IPS-11a (cell line): ENCODE results near the gene ZNF611.
"Not testable (repeated sequence)": the region's sequence is repeated elsewhere in the genome, so short reads cannot be mapped to it uniquely, and the experiment has no call there.

Experiments used
- H3K4me3 ChIP-seq: one replicate; pipeline ENCODE4 v1.5.1; 2013; ENCODE audit warnings: low read depth, low read length, control low read depth

Gene ZNF611

DNA sequence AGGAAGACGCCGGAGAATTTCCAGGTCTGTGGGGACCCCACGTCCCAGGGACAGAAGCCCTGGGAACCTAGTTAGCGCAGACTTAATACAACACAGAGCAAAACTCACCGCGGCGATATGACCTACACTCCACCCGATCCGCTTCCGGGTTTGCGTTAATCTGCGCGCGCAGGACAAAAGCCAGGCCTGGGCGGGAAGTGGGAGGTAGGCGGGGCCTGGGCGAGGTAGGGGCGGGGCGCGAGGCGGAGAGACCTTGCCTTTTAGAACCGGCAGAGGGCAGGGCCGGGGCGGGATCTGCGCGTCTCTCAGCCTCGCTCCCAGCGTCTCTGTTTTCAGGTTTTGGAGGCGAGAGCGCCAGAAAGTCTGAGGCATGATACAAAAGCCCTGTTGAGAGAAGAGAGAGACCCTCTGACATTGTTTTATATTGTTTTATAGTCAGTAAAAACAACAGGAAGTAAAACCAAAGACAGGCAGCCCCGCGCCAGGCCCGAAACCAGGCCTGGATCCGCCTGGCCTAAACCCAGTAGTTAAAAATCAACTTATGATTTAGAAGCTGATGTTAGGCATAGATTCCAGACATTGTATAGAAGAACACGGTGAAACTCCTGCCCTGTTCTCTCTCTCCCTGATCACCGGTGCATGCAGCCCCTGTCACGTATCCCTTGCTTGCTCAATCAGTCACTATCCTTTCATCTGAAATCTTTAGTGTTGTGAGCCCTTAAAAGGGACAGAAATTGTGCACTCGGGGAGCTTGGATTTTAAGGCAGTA lies at the start of gene ZNF611:
ZNF611 (minus strand) TSS at position 152 of the 769 bp plus-strand sequence. CDS start 19,150 bp downstream, outside the sequence.
- peak within 1 kb of the TSS; percentile 94 for H3K4me3 ChIP-seq

DNA sequence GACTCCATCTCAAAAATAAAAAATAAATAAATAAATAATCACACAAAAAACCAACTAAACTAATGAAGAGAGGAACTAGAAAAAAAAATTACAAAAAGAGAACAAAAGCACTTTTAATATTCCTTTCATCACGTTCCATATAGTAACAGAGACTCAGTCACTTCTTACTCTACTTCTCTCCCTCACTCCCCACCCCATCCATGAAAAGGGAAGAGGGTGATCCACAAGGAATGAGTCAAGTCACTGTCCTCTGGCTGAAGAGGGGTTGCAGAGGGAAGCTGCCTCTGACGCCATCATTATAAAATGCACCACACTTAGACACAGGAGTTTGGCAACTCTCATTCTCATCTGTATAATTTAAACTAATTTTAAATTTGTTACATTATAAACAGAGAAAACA lies 48.0 kb upstream of the ZNF611 start:
- H3K4me3 ChIP-seq = not testable (repeated sequence)

DNA sequence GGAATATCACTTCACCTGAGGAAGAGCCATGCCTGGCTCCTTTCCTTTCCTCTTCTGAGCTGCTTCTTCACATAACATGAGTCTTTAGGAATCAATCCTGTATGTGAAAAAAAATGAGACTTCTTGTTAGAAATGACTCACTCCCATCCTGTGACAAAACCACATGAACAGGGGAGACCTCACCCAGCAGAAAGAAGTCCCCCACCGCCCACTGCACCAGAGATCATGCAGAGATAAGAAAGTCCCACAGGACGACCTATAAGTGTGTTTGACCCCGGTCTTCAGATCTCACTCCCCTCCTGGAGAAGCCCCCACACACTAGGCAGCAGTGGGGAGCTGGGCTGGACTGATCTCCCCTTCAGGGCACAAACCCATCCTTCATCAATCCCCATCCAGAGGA lies 44.0 kb upstream of the ZNF611 start:
- H3K4me3 ChIP-seq = no peak overlapping the region

DNA sequence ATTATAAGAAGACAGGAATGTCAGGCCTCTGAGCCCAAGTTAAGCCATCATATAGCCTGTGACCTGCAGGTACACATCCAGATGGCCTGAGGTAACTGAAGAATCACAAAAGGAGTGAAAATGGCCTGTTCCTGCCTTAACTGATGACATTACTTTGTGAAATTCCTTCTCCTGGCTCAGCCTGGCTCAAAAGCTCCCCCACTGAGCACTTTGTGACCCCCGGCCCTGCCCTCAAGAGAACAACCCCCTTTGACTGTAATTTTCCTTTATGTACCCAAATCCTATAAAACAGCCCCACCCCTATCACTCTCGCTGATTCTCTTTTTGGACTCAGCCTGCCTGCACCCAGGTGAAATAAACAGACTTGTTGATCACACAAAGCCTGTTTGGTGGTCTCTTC lies 21.6 kb upstream of the ZNF611 start:
- not testable (repeated sequence) for H3K4me3 ChIP-seq

GRCh38 chr19:52749780-52750179 lies 14.9 kb upstream of the ZNF611 start:
- no peak overlapping the region for H3K4me3 ChIP-seq

GRCh38 chr19:52748336-52748950 lies 13.6 kb upstream of the ZNF611 start:
- peak overlapping the region; percentile 52 for H3K4me3 ChIP-seq

GRCh38 chr19:52745919-52746318 lies 11.1 kb upstream of the ZNF611 start:
- H3K4me3 ChIP-seq = not testable (repeated sequence)

- H3K4me3 ChIP-seq = no peak overlapping the region
These were observed 8.2 kb upstream of the ZNF611 start for GRCh38 chr19:52743091-52743490.

- H3K4me3 ChIP-seq = no peak overlapping the region
These were observed 7.7 kb upstream of the ZNF611 start for GRCh38 chr19:52742516-52742915.

- H3K4me3 ChIP-seq = no peak overlapping the region
These were observed 7.2 kb upstream of the ZNF611 start for GRCh38 chr19:52741951-52742485.

DNA sequence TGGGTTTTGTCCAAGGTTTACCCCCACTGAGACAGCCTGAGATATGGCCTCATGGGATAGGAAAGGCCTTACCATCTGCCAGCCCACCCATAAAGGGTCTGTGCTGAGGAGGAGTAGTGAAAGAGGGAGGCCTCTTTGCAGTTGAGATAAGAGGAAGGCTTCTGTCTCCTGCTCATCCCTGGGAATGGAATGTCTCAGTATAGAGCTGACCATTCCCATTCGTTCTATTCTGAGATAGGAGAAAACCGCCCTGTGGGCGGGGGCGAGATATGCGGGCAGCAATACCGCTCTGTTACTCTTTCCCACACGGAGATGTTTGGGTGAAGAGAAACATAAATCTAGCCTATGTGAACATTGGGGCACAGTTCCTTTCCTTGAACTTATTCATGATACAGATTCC lies 6.5 kb upstream of the ZNF611 start:
- H3K4me3 ChIP-seq = not testable (repeated sequence)

DNA sequence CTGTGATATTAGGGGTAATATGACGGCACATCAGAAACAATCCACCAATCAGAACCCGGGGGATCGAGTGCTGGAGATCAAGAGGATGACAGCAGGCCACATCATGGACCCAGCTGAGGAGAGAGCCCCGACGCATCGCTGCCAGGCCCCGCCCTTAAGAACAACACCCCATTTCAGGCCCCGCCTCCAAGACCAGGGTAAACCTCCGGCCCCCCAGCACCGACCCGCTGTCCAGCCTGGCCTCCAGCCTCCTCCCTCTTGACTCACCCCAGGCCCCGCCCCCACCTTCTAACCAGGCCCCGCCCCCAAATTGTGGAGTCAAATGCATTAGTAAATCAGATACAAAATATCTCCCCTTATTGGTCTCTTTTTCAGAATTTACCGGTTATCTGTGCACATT lies 4.7 kb upstream of the ZNF611 start:
- H3K4me3 ChIP-seq = no peak overlapping the region

GRCh38 chr19:52735734-52736133 lies 890 bp upstream of the ZNF611 start:
- no peak overlapping the region for H3K4me3 ChIP-seq

DNA sequence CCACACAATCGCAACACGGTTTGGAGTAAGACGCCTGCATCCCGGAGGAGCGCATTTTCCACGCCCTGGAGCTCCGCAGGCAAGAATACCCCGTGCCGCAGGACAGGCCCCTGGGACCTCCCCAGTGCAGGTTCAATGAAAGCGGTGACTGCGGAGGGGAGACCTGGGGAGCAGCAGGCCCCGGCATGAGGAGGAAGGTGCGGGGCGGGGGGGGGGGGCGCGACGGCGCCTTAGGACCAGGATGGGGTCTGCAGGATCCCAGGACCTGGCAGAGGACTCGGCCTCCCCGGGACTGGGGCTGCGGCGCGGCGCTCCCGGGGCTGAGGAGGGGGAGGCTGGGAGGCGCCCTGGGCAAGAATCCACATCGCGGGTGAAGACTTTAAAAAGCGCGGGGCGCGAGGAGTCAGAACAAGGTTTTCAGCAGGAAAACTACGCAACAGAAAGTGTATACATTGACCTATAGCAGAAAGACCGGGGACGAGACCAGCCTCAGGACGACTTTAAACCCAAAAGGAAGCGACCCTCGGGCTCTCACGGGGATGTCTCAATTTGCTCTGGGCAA lies 432 bp downstream of the ZNF611 start:
- H3K4me3 ChIP-seq = peak overlapping the region; percentile 94

DNA sequence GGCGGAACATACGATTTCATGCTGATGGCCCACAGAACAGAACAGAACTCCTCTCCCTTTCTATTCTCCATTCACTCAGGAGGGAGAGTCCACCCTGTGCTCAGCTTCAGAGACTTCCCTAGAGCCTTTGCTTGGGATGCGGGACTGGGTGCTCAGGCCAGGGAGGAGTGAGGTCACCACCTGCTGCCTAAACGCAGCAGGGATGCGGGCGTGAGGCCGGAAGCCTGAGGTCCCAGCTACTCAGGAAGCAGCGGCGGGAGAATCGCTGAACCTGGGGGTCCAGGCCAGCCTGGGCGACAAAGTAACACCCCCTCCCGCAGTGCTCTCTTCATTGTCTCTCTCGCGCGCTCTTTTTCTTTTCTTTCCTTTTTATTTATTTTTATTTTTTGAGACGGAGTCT lies 8.8 kb downstream of the ZNF611 start:
- not testable (repeated sequence) for H3K4me3 ChIP-seq

- no peak overlapping the region for H3K4me3 ChIP-seq
These were observed 9.3 kb downstream of the ZNF611 start for GRCh38 chr19:52725528-52725961.

- no peak overlapping the region for H3K4me3 ChIP-seq
These were observed 9.9 kb downstream of the ZNF611 start for GRCh38 chr19:52724701-52725514.

- H3K4me3 ChIP-seq = not testable (repeated sequence)
These were observed 10.8 kb downstream of the ZNF611 start for GRCh38 chr19:52723907-52724598.

GRCh38 chr19:52722062-52723003 lies 12.5 kb downstream of the ZNF611 start:
- no peak overlapping the region for H3K4me3 ChIP-seq
